ENCODE measurements around the gene TTLL11. TPM values are rescaled to one million over a fixed set of nuclear protein-coding genes. Genes with fewer than 3 reads are reported as not detected.

The TTLL11 gene
- total RNA-seq, 1 experiment from 2014 or later = 1.5 TPM

DNA sequence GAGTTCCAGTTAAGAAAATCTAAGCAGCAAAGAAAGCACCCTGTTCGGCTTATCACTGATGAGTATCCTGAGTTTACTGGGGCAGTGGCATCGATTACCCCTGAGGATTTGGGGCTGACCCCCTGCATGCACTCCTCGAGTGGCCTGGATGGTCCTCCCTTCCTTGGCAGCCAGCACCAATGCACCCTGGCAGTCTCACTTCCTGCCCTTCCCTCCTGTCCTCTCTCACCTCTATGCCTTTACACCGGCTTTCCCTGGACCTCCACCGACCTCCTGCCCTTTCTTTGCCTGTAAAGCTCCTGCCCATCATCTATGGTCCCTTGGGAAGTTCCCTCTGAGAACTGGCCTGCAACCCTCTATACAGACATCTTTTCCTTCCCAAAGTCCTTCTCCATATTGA lies 97.1 kb downstream of the TTLL11 start:
- no peak for DNase-seq

More for the DNA sequence above, 97.1 kb downstream of the TTLL11 start:
- Mint-ChIP-seq H3K9me3 (no peaks in the 10 kb centered on the region), H3K4me3 (no peak overlapping the region), H3K27ac (no peak overlapping the region), H3K4me1 (0 out of 4 replicates have a peak, but pooled peaks cover 0 to 2% of the 10 kb centered on the region in 2 experiments), H3K27me3 (ENCODE audit: low read depth) (peaks cover 46% of the 10 kb centered on the region), H3K36me3 (ENCODE audit: insufficient read depth in 1 of 3, low read depth in 3 of 3) (no peaks in the 10 kb centered on the region)
- no peak overlapping the region for H3K4ac ChIP-seq (ENCODE audit: low read depth, low read length)
- no peak overlapping the region for H3K56ac ChIP-seq (ENCODE audit: insufficient read length, low read depth, low read length)
- H4K91ac ChIP-seq (ENCODE audit: insufficient read length, low read depth, low read length) = no peak overlapping the region
- no peaks in the 10 kb centered on the region for H3K9me3 ChIP-seq (ENCODE audit: control insufficient read depth, low read depth, low read length)
- H2BK15ac ChIP-seq (ENCODE audit: low read depth, low read length) = no peak overlapping the region
- no peak overlapping the region for H2AK5ac ChIP-seq (ENCODE audit: insufficient read length, low read length)
- no peak overlapping the region for H2BK5ac ChIP-seq (ENCODE audit: insufficient read length, low read length)
- no peak overlapping the region for H4K5ac ChIP-seq (ENCODE audit: insufficient read length, low read depth, low read length)
- no peak overlapping the region for H4K8ac ChIP-seq (replicated peaks; ENCODE audit: insufficient read length, low read depth, low read length)
- no peak overlapping the region for H3T11ph ChIP-seq (ENCODE audit: low read length)
- no peak overlapping the region for H2BK20ac ChIP-seq (ENCODE audit: low read depth, low read length, poor library complexity, severe bottlenecking)
- H4K20me1 ChIP-seq (ENCODE audit: control insufficient read depth, insufficient read depth, insufficient read length) = no peaks in the 10 kb centered on the region
- H3K4me2 ChIP-seq (ENCODE audit: insufficient read depth, insufficient read length, low read length) = no peak overlapping the region
- H3K27me3 ChIP-seq (ENCODE audit: insufficient read depth, low read length) = no peaks in the 10 kb centered on the region
- no peaks in the 10 kb centered on the region for H3K79me2 ChIP-seq (ENCODE audit: insufficient read depth, low read length)
- no peak overlapping the region for H2BK120ac ChIP-seq (ENCODE audit: low read depth, low read length, poor library complexity, severe bottlenecking)
- no peaks in the 10 kb centered on the region for H3K23me2 ChIP-seq (ENCODE audit: insufficient read length, low read depth, low read length, poor library complexity, severe bottlenecking)
- H2AFZ ChIP-seq (ENCODE audit: low read length) = no peak overlapping the region
- TF ChIP-seq CTCF (conservative IDR thresholded peaks at IDR 0.05) = no peak
- H3K27ac ChIP-seq (ENCODE audit: insufficient read length, low read depth, low read length) = no peak overlapping the region
- no peak overlapping the region for H3K18ac ChIP-seq (ENCODE audit: insufficient read length, low read depth, low read length)
- no peaks in the 10 kb centered on the region for H3K79me1 ChIP-seq (ENCODE audit: insufficient read depth, low read depth, low read length, poor library complexity, severe bottlenecking)
- H3K23ac ChIP-seq (ENCODE audit: insufficient read length, low read depth, low read length) = no peak overlapping the region
- H3K9ac ChIP-seq (ENCODE audit: extremely low read depth, insufficient read length, low read length) = no peak overlapping the region
- no peaks in the 10 kb centered on the region for H3K4me1 ChIP-seq (ENCODE audit: insufficient read depth, low read length)
- no peak overlapping the region for H2BK12ac ChIP-seq (ENCODE audit: insufficient read length, low read depth, low read length)
- no peak overlapping the region for H3K14ac ChIP-seq (ENCODE audit: insufficient read depth, low read length)
- no CpG with 5 or more reads among the region's 5 CpGs for WGBS (ENCODE audit: extremely low coverage, insufficient read length, low lambda C conversion rate)

Measured in H9 (cell line).